ENCODE results near the gene SLC35C1. TPM values are rescaled to one million over a fixed set of nuclear protein-coding genes. Genes with fewer than 3 reads are reported as not detected.
A peak's percentile ranks its signal among the peaks of the same experiment; 100 is the strongest.
"Not testable (repeated sequence)": the region's sequence is repeated elsewhere in the genome, so short reads cannot be mapped to it uniquely, and the experiment has no call there.

Gene SLC35C1
- polyA plus RNA-seq, 1 donor = 12.9 TPM

DNA sequence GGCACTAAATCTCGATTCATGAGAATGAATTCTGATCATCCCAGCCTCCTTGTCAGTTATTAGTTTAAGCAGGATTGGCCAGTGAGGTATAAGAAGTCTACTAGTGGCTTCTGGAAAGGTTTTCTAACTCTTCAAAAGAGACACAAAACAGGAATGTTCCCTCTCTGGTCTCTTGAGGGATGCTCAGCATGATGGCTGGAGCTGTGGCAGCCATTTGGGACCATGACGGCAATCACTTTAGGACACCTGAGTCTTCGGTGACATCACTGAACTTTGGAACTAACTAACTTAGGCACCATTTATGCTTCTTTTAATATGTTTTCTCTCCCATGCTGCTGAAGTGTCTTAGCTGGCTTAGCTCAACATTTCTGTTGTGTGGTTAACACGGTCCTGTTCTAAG lies 22.2 kb downstream of the SLC35C1 start:
- H3K36me3 ChIP-seq (ENCODE audit: control insufficient read depth, insufficient read depth, low read length) = no peaks in the 10 kb centered on the region

DNA sequence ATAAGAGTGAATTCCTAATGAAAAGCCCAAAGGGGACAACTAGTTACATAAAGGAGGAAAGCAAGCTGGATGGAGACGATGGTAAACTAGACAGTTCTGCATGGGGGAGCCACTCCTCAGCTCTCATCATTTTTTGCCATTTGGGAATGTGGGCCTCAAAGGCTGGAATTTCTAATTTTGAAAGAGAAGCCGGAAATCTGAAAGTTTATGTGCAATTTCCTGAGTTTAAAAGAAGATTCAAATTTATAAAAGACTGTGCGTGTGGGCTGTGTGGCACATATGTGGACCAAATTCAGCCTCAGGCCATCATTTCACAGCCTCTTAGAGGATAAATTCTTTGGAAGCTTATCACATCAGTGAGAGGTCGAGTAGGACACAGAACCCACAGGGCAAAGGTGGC lies 24.0 kb downstream of the SLC35C1 start:
- no peak for DNase-seq
- H3K4me3 ChIP-seq (ENCODE audit: low read length) = no peak overlapping the region
- no peaks in the 10 kb centered on the region for H3K36me3 ChIP-seq (ENCODE audit: control insufficient read depth, insufficient read depth, low read length)
- peaks cover 3% of the 10 kb centered on the region for H3K4me1 ChIP-seq (ENCODE audit: control insufficient read depth, insufficient read depth, low read length)
- no peaks in the 10 kb centered on the region for H3K9me3 ChIP-seq (ENCODE audit: control insufficient read depth, low read depth, low read length)
- H3K27me3 ChIP-seq (ENCODE audit: control insufficient read depth, insufficient read depth, low read length) = peaks cover 5% of the 10 kb centered on the region
- H3K27ac ChIP-seq (ENCODE audit: low read length) = no peak overlapping the region
- no CpG with 5 or more reads among the region's 4 CpGs for WGBS (ENCODE audit: insufficient coverage, low lambda C conversion rate)

More for the DNA sequence above, 22.2 kb downstream of the SLC35C1 start:
- no peak for DNase-seq
- H3K4me1 ChIP-seq (ENCODE audit: control insufficient read depth, insufficient read depth, low read length) = peaks cover 6% of the 10 kb centered on the region
- no peak overlapping the region for H3K4me3 ChIP-seq (ENCODE audit: low read length)
- H3K27ac ChIP-seq (ENCODE audit: low read length) = no peak overlapping the region
- H3K27me3 ChIP-seq (ENCODE audit: control insufficient read depth, insufficient read depth, low read length) = peaks cover 5% of the 10 kb centered on the region
- no CpG with 5 or more reads among the region's 4 CpGs for WGBS (ENCODE audit: insufficient coverage, low lambda C conversion rate)
- H3K9me3 ChIP-seq (ENCODE audit: control insufficient read depth, low read depth, low read length) = no peaks in the 10 kb centered on the region

DNA sequence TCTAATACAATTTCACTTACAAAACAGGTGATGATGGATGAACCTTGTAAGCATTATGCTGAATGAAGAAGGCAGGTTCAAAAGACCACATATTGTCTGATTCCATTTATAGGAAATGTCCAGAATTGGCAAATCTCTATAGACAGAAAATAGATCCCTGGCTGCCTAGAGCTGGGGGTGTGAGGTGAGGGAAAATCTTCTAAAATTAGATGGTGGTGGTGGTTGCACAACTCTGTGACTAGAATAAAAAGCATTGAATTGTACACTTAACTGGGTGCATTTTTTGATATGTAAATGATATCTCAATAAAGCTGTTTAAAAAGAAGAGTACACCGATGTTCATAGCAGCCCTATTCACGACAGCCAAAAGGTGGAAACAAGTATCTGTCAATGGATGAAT lies 25.6 kb downstream of the SLC35C1 start:
- WGBS (ENCODE audit: insufficient coverage, low lambda C conversion rate) = no CpG with 5 or more reads among the region's 2 CpGs
- no peaks in the 10 kb centered on the region for H3K36me3 ChIP-seq (ENCODE audit: control insufficient read depth, insufficient read depth, low read length)
- no peak overlapping the region for H3K27ac ChIP-seq (ENCODE audit: low read length)
- DNase-seq = no peak
- no peak overlapping the region for H3K4me3 ChIP-seq (ENCODE audit: low read length)
- H3K4me1 ChIP-seq (ENCODE audit: control insufficient read depth, insufficient read depth, low read length) = no peaks in the 10 kb centered on the region
- H3K9me3 ChIP-seq (ENCODE audit: control insufficient read depth, low read depth, low read length) = no peaks in the 10 kb centered on the region
- H3K27me3 ChIP-seq (ENCODE audit: control insufficient read depth, insufficient read depth, low read length) = peaks cover 5% of the 10 kb centered on the region

DNA sequence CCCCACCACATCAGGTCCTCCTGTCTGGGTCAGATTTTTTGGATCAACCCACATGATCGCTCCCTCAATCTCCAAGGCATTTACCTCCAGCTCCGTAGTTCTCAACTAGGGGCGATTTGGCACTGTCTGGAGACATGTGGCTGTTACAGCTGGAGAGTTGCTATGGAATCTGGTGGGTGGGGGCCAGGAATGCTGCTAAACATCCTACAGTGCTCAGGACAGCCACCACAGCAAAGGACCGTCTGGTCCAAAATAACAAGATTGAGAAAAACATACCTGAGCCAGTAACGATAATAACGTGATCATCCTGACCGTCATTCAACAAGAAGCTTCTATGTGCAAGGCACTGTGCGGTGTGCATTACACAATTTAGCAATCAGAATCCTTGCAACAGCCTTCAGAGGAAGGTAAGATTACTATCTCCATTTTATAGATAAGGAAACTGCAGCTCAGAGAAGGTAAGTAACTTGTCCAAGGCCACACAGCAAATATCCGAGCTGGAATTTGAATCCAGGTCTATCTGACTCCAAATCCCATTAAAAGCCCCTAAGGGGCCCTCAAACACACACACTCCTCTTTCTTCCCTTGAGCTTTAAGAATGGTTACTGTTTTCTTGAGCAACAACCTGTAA lies 28.0 kb downstream of the SLC35C1 start:
- Histone ChIP-seq H3K27ac (ENCODE audit: low read length) (no peak overlapping the region), H3K27me3 (ENCODE audit: control insufficient read depth, insufficient read depth, low read length) (peaks cover 5% of the 10 kb centered on the region), H3K9me3 (ENCODE audit: control insufficient read depth, low read depth, low read length) (no peaks in the 10 kb centered on the region), H3K36me3 (ENCODE audit: control insufficient read depth, insufficient read depth, low read length) (no peaks in the 10 kb centered on the region), H3K4me1 (ENCODE audit: control insufficient read depth, insufficient read depth, low read length) (no peaks in the 10 kb centered on the region), H3K4me3 (ENCODE audit: low read length) (no peak overlapping the region)
- no CpG with 5 or more reads among the region's 9 CpGs for WGBS (ENCODE audit: insufficient coverage, low lambda C conversion rate)
- no peak for DNase-seq

DNA sequence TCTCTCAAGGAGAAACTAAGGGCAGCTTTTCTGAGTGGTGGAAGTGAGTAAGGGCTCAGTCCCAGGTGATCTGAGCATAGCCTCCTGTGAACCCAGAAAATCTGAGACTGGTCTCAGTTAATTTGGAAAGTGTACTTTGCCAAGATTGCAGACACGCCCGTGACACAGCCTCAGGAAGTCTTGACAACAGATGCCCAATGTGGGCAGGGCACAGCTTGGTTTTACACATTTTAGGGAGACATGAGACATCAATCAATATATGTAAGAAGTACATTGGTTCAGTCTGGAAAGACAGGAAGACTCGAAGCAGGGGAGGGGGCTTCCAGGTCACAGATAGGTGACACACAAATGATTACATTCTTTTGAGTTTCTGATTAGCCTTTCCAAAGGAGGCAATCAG lies 28.8 kb downstream of the SLC35C1 start:
- WGBS (ENCODE audit: insufficient coverage, low lambda C conversion rate) = 60% methylated on average over 1 of the region's 3 CpGs
- Histone ChIP-seq H3K9me3 (ENCODE audit: control insufficient read depth, low read depth, low read length) (no peaks in the 10 kb centered on the region), H3K27ac (ENCODE audit: low read length) (no peak overlapping the region), H3K4me1 (ENCODE audit: control insufficient read depth, insufficient read depth, low read length) (no peaks in the 10 kb centered on the region), H3K36me3 (ENCODE audit: control insufficient read depth, insufficient read depth, low read length) (no peaks in the 10 kb centered on the region), H3K4me3 (ENCODE audit: low read length) (no peak overlapping the region), H3K27me3 (ENCODE audit: control insufficient read depth, insufficient read depth, low read length) (peaks cover 3% of the 10 kb centered on the region)
- DNase-seq = no peak

DNA sequence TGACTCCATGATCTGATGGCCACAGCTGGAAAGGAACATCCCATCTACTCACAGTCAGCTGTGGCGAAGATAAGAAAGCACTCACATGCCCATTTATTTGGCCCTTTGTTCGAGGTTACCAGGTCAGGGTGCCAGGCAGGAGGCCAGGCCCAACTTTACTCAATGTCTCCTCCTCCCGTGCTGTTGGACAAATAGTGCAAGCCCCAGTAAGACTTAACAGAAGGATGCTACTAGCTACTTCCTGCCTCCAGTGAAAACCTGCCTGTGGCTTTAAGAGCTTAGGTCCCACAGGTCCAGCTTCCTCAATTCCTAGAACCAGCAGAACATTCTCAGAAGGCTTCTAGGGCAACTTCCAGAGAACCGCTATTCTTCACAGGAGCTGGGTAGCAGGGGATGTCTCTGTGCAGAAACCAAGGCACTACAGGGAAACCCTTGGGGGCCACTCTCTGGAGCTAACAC lies 29.4 kb downstream of the SLC35C1 start:
- DNase-seq = no peak
- H3K27ac ChIP-seq (ENCODE audit: low read length) = no peak overlapping the region
- WGBS (ENCODE audit: insufficient coverage, low lambda C conversion rate) = no CpG with 5 or more reads among the region's 4 CpGs

DNA sequence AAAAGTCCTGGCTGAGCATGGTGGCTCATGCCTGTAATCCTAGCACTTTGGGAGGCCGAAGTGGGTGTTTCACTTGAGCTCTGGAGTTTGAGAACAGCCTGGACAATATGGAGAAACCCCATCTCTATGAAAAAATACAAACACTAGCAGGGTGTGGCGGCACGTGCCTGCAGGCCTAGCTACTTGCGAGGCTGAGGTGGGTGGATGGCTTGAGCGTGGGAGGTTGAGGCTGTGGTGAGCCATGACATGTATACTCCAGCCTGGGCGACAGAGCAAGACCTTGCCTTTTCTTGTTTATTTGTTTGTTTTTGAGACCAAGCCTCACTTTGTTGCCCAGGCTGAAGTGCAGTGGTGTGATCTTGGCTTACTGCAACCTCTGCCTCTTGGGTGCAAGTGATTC lies 34.3 kb downstream of the SLC35C1 start:
- peaks cover 8% of the 10 kb centered on the region for H3K4me1 ChIP-seq (ENCODE audit: control insufficient read depth, insufficient read depth, low read length)
- no peak overlapping the region for H3K27ac ChIP-seq (ENCODE audit: low read length)

More for the DNA sequence above, 29.4 kb downstream of the SLC35C1 start:
- Histone ChIP-seq H3K4me1 (ENCODE audit: control insufficient read depth, insufficient read depth, low read length) (no peaks in the 10 kb centered on the region), H3K36me3 (ENCODE audit: control insufficient read depth, insufficient read depth, low read length) (no peaks in the 10 kb centered on the region), H3K4me3 (ENCODE audit: low read length) (no peak overlapping the region), H3K27me3 (ENCODE audit: control insufficient read depth, insufficient read depth, low read length) (no peaks in the 10 kb centered on the region), H3K9me3 (ENCODE audit: control insufficient read depth, low read depth, low read length) (no peaks in the 10 kb centered on the region)

DNA sequence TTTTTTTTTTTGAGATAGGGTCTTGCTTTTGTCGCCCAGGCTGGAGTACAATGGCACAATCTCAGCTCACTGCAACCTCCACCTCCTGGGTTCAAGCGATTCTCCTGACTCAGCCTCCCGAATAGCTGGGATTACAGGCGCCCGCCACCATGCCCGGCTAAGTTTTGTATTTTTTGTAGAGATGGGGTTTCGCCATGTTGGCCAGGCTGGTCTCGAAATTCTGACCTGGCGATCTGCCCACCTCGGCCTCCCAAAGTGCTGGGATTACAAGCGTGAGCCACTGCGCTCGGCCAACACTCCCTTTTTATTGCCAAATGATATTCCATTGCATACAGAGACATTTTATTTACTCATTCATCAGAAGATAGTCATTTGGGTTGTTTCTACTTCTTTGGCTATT lies 35.3 kb downstream of the SLC35C1 start:
- no CpG with 5 or more reads among the region's 13 CpGs for WGBS (ENCODE audit: insufficient coverage, low lambda C conversion rate)
- H3K9me3 ChIP-seq (ENCODE audit: control insufficient read depth, low read depth, low read length); H3K27me3 ChIP-seq (ENCODE audit: control insufficient read depth, insufficient read depth, low read length); DNase-seq; H3K4me1 ChIP-seq (ENCODE audit: control insufficient read depth, insufficient read depth, low read length); H3K27ac ChIP-seq (ENCODE audit: low read length); H3K36me3 ChIP-seq (ENCODE audit: control insufficient read depth, insufficient read depth, low read length); H3K4me3 ChIP-seq (ENCODE audit: low read length): not testable (repeated sequence)

More for the DNA sequence above, 34.3 kb downstream of the SLC35C1 start:
- no peaks in the 10 kb centered on the region for H3K27me3 ChIP-seq (ENCODE audit: control insufficient read depth, insufficient read depth, low read length)
- H3K9me3 ChIP-seq (ENCODE audit: control insufficient read depth, low read depth, low read length) = no peaks in the 10 kb centered on the region
- WGBS (ENCODE audit: insufficient coverage, low lambda C conversion rate) = no CpG with 5 or more reads among the region's 6 CpGs
- H3K36me3 ChIP-seq (ENCODE audit: control insufficient read depth, insufficient read depth, low read length) = no peaks in the 10 kb centered on the region
- DNase-seq = no peak
- H3K4me3 ChIP-seq (ENCODE audit: low read length) = no peak overlapping the region

DNA sequence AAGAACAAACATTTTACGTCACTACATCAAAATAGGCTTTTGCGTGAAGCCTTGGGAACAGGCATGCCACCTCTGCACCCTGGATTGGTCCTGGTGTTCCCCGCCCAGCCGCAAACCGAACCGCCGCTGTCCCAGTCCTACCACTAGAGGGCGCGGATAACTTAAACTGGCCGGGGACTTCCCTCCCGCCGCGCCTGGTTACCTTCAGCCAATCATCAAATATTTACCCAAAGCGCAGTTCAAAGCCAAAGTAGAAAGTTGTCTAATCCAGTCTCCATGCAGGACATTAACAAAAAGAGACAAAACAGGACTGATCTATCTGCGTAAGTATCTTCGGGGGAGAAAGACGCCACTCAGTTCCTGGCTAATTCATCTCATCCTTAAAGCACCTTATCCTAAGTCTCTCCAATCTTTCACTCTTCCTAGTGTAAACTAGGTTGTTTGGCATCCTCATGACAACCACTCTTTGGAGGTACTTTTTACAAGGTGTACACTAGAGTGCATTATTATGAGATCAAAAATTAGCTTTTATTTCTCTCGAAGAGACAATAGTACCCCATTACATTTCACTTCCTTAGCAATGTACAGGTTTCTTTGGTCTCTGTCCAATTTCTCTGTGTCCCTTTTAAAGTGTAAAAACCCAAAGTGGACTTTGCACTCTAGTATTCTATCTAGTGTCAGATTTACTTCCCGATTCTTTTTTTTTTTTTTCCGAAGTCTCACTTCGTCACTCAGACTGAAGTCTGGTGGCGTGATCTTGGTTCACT lies 38.4 kb downstream of the SLC35C1 start:
- Histone ChIP-seq H3K36me3 (ENCODE audit: control insufficient read depth, insufficient read depth, low read length) (no peaks in the 10 kb centered on the region), H3K4me3 (ENCODE audit: low read length) (peak overlapping the region; percentile 25), H3K27me3 (ENCODE audit: control insufficient read depth, insufficient read depth, low read length) (no peaks in the 10 kb centered on the region), H3K27ac (ENCODE audit: low read length) (peak overlapping the region; percentile 91), H3K4me1 (ENCODE audit: control insufficient read depth, insufficient read depth, low read length) (peaks cover 16% of the 10 kb centered on the region), H3K9me3 (ENCODE audit: control insufficient read depth, low read depth, low read length) (no peaks in the 10 kb centered on the region)
- DNase-seq = peak; percentile 90 to 95
- WGBS (ENCODE audit: insufficient coverage, low lambda C conversion rate) = 71% methylated on average over 1 of the region's 22 CpGs

DNA sequence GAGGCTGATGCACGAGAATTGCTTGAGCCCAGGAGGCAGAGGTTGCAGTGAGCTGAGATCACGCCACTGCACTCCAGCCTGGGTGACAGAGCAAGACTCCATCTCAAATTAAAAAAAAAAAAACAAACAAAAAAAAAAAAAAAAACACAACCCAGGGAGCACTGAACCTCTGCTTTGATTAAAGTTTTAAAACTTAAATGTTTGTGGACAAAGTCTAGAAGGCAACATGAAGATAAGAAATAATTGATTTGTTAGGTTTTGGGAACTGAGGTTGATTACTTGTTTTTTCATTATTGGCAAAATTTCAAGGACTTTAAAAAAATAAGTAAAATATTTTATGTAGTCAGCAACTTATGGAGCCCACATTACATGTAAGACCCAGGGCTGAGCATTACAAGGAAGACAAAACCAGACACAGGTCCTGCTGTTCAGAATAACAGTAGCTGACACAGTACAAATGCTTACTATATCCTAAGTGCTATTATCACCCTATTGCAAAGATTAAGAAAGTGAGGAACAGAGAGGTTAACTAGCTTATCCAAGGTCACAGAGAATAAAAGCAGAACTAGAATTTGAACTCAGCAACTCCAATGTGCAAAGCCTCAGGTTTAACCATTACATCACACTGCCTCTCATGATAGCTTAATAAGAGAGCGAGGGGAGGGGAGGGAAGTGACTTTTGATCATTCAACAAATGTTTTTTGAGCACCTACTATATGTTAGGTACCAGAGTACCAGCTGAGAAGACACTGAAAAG lies 40.1 kb downstream of the SLC35C1 start:
- H3K27me3 ChIP-seq (ENCODE audit: control insufficient read depth, insufficient read depth, low read length) = no peaks in the 10 kb centered on the region
- no peak for DNase-seq
- H3K27ac ChIP-seq (ENCODE audit: low read length) = no peak overlapping the region
- no peaks in the 10 kb centered on the region for H3K9me3 ChIP-seq (ENCODE audit: control insufficient read depth, low read depth, low read length)
- H3K4me3 ChIP-seq (ENCODE audit: low read length) = no peak overlapping the region
- peaks cover under 1% of the 10 kb centered on the region for H3K36me3 ChIP-seq (ENCODE audit: control insufficient read depth, insufficient read depth, low read length)
- H3K4me1 ChIP-seq (ENCODE audit: control insufficient read depth, insufficient read depth, low read length) = peaks cover 26% of the 10 kb centered on the region
- WGBS (ENCODE audit: insufficient coverage, low lambda C conversion rate) = no CpG with 5 or more reads among the region's 3 CpGs

All from large intestine (tissue), 3 donors.